ENCODE data around the gene SVIL.

DNA sequence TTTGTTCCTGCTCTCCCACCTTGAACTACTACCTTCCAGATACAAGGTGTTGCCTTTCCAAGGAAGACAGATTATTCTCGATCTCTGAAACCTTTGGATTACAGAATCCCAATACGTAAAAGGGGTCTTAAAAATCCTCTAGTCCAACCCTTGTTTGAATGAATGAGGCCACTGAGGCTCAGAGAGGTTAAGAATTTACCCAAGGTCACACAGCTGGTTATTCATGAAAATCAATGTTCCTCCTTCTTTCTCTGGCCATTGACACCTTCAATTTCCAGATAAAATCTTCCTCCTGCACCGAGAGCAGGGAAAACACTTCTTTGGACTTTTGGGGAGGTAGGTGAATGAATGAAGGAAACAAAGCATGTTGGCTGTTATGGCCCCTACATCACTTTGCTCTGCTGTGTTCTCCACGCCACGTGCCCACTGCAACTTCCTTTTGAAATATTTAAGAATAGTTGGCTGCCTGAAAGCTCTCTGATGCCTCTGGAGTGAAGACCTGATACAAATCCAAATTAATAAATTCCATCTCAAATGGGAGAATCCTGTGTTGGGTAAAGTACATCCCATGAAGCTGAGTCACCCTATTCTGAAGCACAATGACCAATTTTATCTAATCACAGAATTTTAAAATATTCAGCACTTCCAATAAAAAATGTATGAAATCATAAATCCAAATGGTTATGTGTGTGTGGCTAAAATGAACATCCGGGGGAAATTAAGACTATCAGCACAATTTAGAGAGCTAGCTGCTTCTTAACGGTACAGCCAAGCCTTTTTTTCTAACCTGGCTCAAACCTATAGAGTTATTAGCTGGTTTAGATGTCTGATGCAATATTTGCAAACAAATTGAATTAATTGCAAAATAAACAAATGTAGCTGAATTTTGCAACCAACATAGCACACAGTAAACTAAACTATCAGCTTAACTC lies 7.3 kb downstream of the SVIL start:
- TF ChIP-seq EZH2 (IDR thresholded peaks at IDR 0.05; ENCODE audit: low read length, missing control alignments), result no peak
- TF ChIP-seq, protein P1, sequence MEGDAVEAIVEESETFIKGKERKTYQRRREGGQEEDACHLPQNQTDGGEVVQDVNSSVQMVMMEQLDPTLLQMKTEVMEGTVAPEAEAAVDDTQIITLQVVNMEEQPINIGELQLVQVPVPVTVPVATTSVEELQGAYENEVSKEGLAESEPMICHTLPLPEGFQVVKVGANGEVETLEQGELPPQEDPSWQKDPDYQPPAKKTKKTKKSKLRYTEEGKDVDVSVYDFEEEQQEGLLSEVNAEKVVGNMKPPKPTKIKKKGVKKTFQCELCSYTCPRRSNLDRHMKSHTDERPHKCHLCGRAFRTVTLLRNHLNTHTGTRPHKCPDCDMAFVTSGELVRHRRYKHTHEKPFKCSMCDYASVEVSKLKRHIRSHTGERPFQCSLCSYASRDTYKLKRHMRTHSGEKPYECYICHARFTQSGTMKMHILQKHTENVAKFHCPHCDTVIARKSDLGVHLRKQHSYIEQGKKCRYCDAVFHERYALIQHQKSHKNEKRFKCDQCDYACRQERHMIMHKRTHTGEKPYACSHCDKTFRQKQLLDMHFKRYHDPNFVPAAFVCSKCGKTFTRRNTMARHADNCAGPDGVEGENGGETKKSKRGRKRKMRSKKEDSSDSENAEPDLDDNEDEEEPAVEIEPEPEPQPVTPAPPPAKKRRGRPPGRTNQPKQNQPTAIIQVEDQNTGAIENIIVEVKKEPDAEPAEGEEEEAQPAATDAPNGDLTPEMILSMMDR (conservative IDR thresholded peaks at IDR 0.05 in 1 of 2, IDR thresholded peaks at IDR 0.05 in 1 of 2; ENCODE audit: low read depth in 1 of 2, low read length in 2 of 2), result no peak

Measured in fibroblast of lung (primary cell).